Stimulated activated effector memory CD8-positive, alpha-beta T cell treated with anti-CD3 and anti-CD28 coated beads, Interleukin-12 subunit alpha, Interleukin-12 subunit beta, amount 100 ng/mL, for 72 hours (primary cell): ENCODE results near the gene GGTLC2.
"Not testable (repeated sequence)": the region's sequence is repeated elsewhere in the genome, so short reads cannot be mapped to it uniquely, and the experiment has no call there.

Experiments
- ATAC-seq: fragments of 150-1000 bp; cut with Tn5 transposase; 2 replicates; pipeline ENCODE4 v1.10.0; 2021
- DNase-seq, 2 donors: peaks; one replicate each; pipeline ENCODE4 v3.0.0; 2021 to 2022; ENCODE audit warnings: low spot score in 2 of 2
- H3K27ac Mint-ChIP-seq: one replicate; pipeline ENCODE4 v1.8.0; 2022; ENCODE audit warnings: mild to moderate bottlenecking, mixed read lengths
- H3K36me3 Mint-ChIP-seq: one replicate; pipeline ENCODE4 v1.8.0; 2022; ENCODE audit warnings: mild to moderate bottlenecking, mixed read lengths
- H3K4me1 Mint-ChIP-seq: one replicate; pipeline ENCODE4 v1.8.0; 2022; ENCODE audit warnings: mixed read lengths
- H3K4me3 Mint-ChIP-seq: one replicate; pipeline ENCODE4 v1.8.0; 2022; ENCODE audit warnings: mild to moderate bottlenecking, mixed read lengths
- H3K9me3 Mint-ChIP-seq: one replicate; pipeline ENCODE4 v1.8.0; 2022; ENCODE audit warnings: mixed read lengths

GGTLC2 gene

GRCh38 chr22:22673099-22673498 lies 28.7 kb downstream of the GGTLC2 start:
- Mint-ChIP-seq H3K4me1 (no peaks in the 10 kb centered on the region), H3K36me3 (no peaks in the 10 kb centered on the region), H3K9me3 (no peaks in the 10 kb centered on the region), H3K27ac (no peak overlapping the region), H3K4me3 (no peak overlapping the region)
- DNase-seq (no peak), ATAC-seq (no peak)

- no peak overlapping the region for H3K4me3 Mint-ChIP-seq
- no peaks in the 10 kb centered on the region for H3K9me3 Mint-ChIP-seq
Measured at GRCh38 chr22:22673628-22674027, 29.2 kb downstream of the GGTLC2 start.

GRCh38 chr22:22674467-22674866 lies 30.1 kb downstream of the GGTLC2 start:
- Mint-ChIP-seq H3K4me1 (no peaks in the 10 kb centered on the region), H3K27ac (peak overlapping the region; percentile 8)
- ATAC-seq, result no peak

More at GRCh38 chr22:22673628-22674027, 29.2 kb downstream of the GGTLC2 start:
- no peaks in the 10 kb centered on the region for H3K36me3 Mint-ChIP-seq
- DNase-seq, result no peak
- no peak for ATAC-seq
- H3K4me1 Mint-ChIP-seq, result no peaks in the 10 kb centered on the region
- no peak overlapping the region for H3K27ac Mint-ChIP-seq

GRCh38 chr22:22678970-22679369 lies 34.6 kb downstream of the GGTLC2 start:
- Mint-ChIP-seq H3K4me3 (no peak overlapping the region), H3K9me3 (no peaks in the 10 kb centered on the region), H3K4me1 (no peaks in the 10 kb centered on the region), H3K36me3 (no peaks in the 10 kb centered on the region), H3K27ac (no peak overlapping the region)
- ATAC-seq, result no peak
- no peak for DNase-seq

More at GRCh38 chr22:22674467-22674866, 30.1 kb downstream of the GGTLC2 start:
- Mint-ChIP-seq H3K9me3 (no peaks in the 10 kb centered on the region), H3K36me3 (no peaks in the 10 kb centered on the region), H3K4me3 (no peak overlapping the region)
- no peak for DNase-seq

- no peaks in the 10 kb centered on the region for H3K36me3 Mint-ChIP-seq
Measured at GRCh38 chr22:22680396-22680795, 36.0 kb downstream of the GGTLC2 start.

GRCh38 chr22:22681221-22681739 lies 36.9 kb downstream of the GGTLC2 start:
- Mint-ChIP-seq H3K9me3 (no peaks in the 10 kb centered on the region), H3K36me3 (no peaks in the 10 kb centered on the region)

More at GRCh38 chr22:22680396-22680795, 36.0 kb downstream of the GGTLC2 start:
- H3K4me3 Mint-ChIP-seq, result no peak overlapping the region
- ATAC-seq (no peak), DNase-seq (no peak)
- H3K27ac Mint-ChIP-seq, result no peak overlapping the region
- no peaks in the 10 kb centered on the region for H3K4me1 Mint-ChIP-seq
- H3K9me3 Mint-ChIP-seq, result no peaks in the 10 kb centered on the region

GRCh38 chr22:22682196-22682595 lies 37.8 kb downstream of the GGTLC2 start:
- H3K4me3 Mint-ChIP-seq, result no peak overlapping the region
- H3K36me3 Mint-ChIP-seq, result no peaks in the 10 kb centered on the region
- ATAC-seq, result no peak
- H3K4me1 Mint-ChIP-seq, result peaks cover 7% of the 10 kb centered on the region
- no peak overlapping the region for H3K27ac Mint-ChIP-seq
- no peak for DNase-seq
- H3K9me3 Mint-ChIP-seq, result no peaks in the 10 kb centered on the region

More at GRCh38 chr22:22681221-22681739, 36.9 kb downstream of the GGTLC2 start:
- Mint-ChIP-seq H3K27ac (no peak overlapping the region), H3K4me1 (no peaks in the 10 kb centered on the region), H3K4me3 (no peak overlapping the region)
- DNase-seq (no peak), ATAC-seq (no peak)

GRCh38 chr22:22682807-22683667 lies 38.6 kb downstream of the GGTLC2 start:
- H3K4me3 Mint-ChIP-seq, result no peak overlapping the region
- no peak for ATAC-seq
- peaks cover 7% of the 10 kb centered on the region for H3K4me1 Mint-ChIP-seq
- no peak for DNase-seq
- no peaks in the 10 kb centered on the region for H3K36me3 Mint-ChIP-seq
- no peaks in the 10 kb centered on the region for H3K9me3 Mint-ChIP-seq
- H3K27ac Mint-ChIP-seq, result no peak overlapping the region

- Mint-ChIP-seq H3K36me3 (no peaks in the 10 kb centered on the region), H3K9me3 (no peaks in the 10 kb centered on the region), H3K27ac (no peak overlapping the region), H3K4me1 (peaks cover 7% of the 10 kb centered on the region), H3K4me3 (no peak overlapping the region)
- no peak for ATAC-seq
- no peak for DNase-seq
Measured at GRCh38 chr22:22683668-22684361, 39.4 kb downstream of the GGTLC2 start.

- H3K4me3 Mint-ChIP-seq, result no peak overlapping the region
- H3K27ac Mint-ChIP-seq, result no peak overlapping the region
Measured at GRCh38 chr22:22684580-22685561, 40.5 kb downstream of the GGTLC2 start.

GRCh38 chr22:22685586-22685985 lies 41.2 kb downstream of the GGTLC2 start:
- DNase-seq (no peak), ATAC-seq (no peak)
- no peaks in the 10 kb centered on the region for H3K9me3 Mint-ChIP-seq
- H3K27ac Mint-ChIP-seq, result no peak overlapping the region
- peaks cover 7% of the 10 kb centered on the region for H3K4me1 Mint-ChIP-seq
- H3K36me3 Mint-ChIP-seq, result no peaks in the 10 kb centered on the region
- H3K4me3 Mint-ChIP-seq, result no peak overlapping the region

More at GRCh38 chr22:22684580-22685561, 40.5 kb downstream of the GGTLC2 start:
- Mint-ChIP-seq H3K36me3 (no peaks in the 10 kb centered on the region), H3K4me1 (peaks cover 7% of the 10 kb centered on the region), H3K9me3 (no peaks in the 10 kb centered on the region)
- ATAC-seq (peak; percentile 29), DNase-seq (no peak)

GRCh38 chr22:22686202-22687115 lies 42.0 kb downstream of the GGTLC2 start:
- H3K27ac Mint-ChIP-seq, H3K4me1 Mint-ChIP-seq, H3K4me3 Mint-ChIP-seq, H3K9me3 Mint-ChIP-seq, ATAC-seq, DNase-seq, H3K36me3 Mint-ChIP-seq: not testable (repeated sequence)

- DNase-seq (no peak), ATAC-seq (peak; percentile 60)
- H3K27ac Mint-ChIP-seq, result no peak overlapping the region
- no peaks in the 10 kb centered on the region for H3K9me3 Mint-ChIP-seq
- no peaks in the 10 kb centered on the region for H3K36me3 Mint-ChIP-seq
- H3K4me3 Mint-ChIP-seq, result no peak overlapping the region
- peaks cover 7% of the 10 kb centered on the region for H3K4me1 Mint-ChIP-seq
Measured at GRCh38 chr22:22687638-22688500, 43.5 kb downstream of the GGTLC2 start.
